ENCODE results near the gene CCDC17.
A peak's percentile ranks its signal among the peaks of the same experiment; 100 is the strongest.

The CCDC17 gene

DNA sequence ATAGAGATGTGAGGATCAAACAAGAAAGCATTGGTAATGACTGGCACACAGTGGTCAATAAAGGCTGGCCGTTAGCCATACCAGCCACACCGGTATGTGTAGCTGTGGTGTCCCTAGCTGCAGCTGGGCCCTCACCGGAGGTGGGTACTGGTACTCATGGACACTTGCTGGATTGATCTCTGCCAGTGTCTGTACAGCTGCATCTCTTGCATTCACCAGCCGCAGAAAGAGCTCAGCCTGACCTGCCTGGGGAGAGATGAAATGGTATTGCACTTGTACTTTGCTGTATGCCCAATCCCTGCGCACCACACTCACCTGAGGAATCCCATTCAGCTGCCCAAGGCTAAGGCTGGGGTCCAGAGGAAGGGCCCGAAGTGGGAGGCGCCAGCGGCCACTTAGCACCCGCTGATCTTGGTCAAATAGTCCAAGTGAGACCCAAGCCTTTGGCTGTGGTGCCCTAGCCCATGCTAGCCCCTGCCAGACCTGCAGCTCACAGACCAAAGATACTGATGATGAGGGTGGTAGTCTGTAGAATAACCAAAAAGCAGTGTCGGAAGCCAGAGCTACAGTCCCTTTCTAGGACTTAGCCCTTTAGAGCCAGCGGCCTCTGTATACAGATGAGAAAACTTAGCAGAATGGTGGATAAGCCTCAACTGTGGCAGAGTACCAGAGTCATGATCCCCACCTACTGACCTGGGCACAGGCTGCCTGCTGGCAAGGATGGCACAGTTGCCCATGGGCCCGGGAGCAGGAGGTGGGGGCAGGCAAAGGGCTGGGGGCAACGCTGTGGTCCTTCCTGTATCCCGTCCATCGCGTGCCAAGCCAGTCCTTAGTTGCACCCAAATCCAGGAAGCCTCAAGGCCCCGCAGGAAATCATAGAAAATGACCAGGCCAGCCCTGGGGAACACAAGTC, 3.0 kb downstream of the CCDC17 start:
- Histone ChIP-seq H3K9me3 (ENCODE audit: severe bottlenecking) (no peaks in the 10 kb centered on the region), H3K4me1 (ENCODE audit: insufficient read depth, poor library complexity, severe bottlenecking) (no peaks in the 10 kb centered on the region), H3K27ac (ENCODE audit: poor library complexity, severe bottlenecking) (no peak overlapping the region), H3K36me3 (ENCODE audit: low read depth) (peaks cover 33% of the 10 kb centered on the region), H3K27me3 (ENCODE audit: insufficient read depth, poor library complexity, severe bottlenecking) (no peaks in the 10 kb centered on the region), H3K4me3 (ENCODE audit: severe bottlenecking) (no peak overlapping the region)
- TF ChIP-seq, protein P1, sequence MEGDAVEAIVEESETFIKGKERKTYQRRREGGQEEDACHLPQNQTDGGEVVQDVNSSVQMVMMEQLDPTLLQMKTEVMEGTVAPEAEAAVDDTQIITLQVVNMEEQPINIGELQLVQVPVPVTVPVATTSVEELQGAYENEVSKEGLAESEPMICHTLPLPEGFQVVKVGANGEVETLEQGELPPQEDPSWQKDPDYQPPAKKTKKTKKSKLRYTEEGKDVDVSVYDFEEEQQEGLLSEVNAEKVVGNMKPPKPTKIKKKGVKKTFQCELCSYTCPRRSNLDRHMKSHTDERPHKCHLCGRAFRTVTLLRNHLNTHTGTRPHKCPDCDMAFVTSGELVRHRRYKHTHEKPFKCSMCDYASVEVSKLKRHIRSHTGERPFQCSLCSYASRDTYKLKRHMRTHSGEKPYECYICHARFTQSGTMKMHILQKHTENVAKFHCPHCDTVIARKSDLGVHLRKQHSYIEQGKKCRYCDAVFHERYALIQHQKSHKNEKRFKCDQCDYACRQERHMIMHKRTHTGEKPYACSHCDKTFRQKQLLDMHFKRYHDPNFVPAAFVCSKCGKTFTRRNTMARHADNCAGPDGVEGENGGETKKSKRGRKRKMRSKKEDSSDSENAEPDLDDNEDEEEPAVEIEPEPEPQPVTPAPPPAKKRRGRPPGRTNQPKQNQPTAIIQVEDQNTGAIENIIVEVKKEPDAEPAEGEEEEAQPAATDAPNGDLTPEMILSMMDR (IDR thresholded peaks at IDR 0.05; ENCODE audit: poor library complexity, severe bottlenecking) = no peak
- DNase-seq (ENCODE audit: low spot score) (no peak), ATAC-seq (ENCODE audit: low read depth) (peak; percentile 11)

DNA sequence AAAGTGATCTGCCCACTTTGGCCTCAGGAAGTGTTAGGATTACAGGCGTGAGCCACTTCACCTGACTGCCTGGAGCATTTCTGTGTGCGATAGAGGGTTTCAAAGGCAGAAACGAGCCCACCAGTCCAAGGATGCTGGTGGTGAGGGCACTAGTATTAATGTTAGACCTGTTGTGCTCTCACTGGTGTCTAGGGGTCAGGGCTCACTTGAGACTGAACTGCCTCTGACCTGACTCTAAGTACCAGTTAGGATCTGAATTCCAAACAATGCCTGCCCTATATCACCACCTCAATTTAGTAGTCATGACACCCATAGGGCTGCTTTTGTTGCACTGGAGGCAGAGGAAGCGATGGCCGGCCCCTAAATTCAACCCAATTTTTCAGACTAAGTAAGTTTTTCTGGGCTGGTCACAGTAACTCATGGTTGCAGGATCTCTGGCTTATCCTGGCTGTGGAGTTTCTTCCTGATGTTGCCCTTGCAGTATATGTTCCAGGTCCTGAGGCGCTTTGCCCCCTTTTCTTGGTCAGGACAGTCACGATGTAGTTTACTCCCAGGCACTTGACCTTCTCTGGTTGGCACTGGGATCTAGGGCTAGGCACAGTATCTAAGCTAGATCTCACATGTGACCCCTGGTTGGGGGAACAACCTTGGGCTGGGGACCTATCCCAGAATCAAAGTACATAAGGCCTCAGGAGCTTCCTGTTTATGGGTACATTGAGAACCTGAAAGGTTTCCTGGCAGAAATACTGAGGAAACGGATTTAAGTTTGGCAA, 4.5 kb downstream of the CCDC17 start:
- no peaks in the 10 kb centered on the region for H3K4me1 ChIP-seq (ENCODE audit: insufficient read depth, poor library complexity, severe bottlenecking)
- ATAC-seq (ENCODE audit: low read depth) (0 out of 3 replicates have a peak, but pooled peaks have one; percentile 3), DNase-seq (ENCODE audit: low spot score) (no peak)
- no peak overlapping the region for H3K27ac ChIP-seq (ENCODE audit: poor library complexity, severe bottlenecking)
- TF ChIP-seq, protein P1 (IDR thresholded peaks at IDR 0.05; ENCODE audit: poor library complexity, severe bottlenecking) = no peak
- H3K4me3 ChIP-seq (ENCODE audit: severe bottlenecking) = no peak overlapping the region
- H3K36me3 ChIP-seq (ENCODE audit: low read depth) = peaks cover 48% of the 10 kb centered on the region
- no peaks in the 10 kb centered on the region for H3K9me3 ChIP-seq (ENCODE audit: severe bottlenecking)
- no peaks in the 10 kb centered on the region for H3K27me3 ChIP-seq (ENCODE audit: insufficient read depth, poor library complexity, severe bottlenecking)

DNA sequence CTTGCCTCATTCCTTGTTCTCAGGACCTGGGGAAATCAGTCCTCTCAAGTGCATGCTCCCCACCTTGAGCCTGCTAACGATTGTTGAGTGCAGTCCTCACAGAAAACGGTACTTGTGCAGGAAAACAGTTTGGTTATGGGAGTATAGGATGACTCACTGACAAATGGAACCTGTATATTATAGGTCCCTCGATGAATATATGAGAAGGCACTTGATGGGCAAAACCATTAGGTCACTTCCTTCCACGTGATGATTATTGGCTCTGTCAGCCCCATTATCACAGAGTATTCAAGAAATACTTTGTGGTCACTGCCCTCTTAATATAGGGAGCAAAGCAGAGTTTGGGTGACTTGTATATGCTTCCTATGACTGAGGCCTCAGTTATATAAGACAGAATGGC, 6.2 kb downstream of the CCDC17 start:
- no peak overlapping the region for H3K27ac ChIP-seq (ENCODE audit: poor library complexity, severe bottlenecking)
- no peaks in the 10 kb centered on the region for H3K27me3 ChIP-seq (ENCODE audit: insufficient read depth, poor library complexity, severe bottlenecking)
- no peaks in the 10 kb centered on the region for H3K9me3 ChIP-seq (ENCODE audit: severe bottlenecking)
- ATAC-seq (ENCODE audit: low read depth) = peak; percentile 8; the same call in 1 of the 3 replicates
- H3K4me3 ChIP-seq (ENCODE audit: severe bottlenecking) = no peak overlapping the region
- no peak for DNase-seq (ENCODE audit: low spot score)
- TF ChIP-seq, protein P1 (IDR thresholded peaks at IDR 0.05; ENCODE audit: poor library complexity, severe bottlenecking) = no peak
- peaks cover 60% of the 10 kb centered on the region for H3K36me3 ChIP-seq (ENCODE audit: low read depth)
- H3K4me1 ChIP-seq (ENCODE audit: insufficient read depth, poor library complexity, severe bottlenecking) = peaks cover 9% of the 10 kb centered on the region

DNA sequence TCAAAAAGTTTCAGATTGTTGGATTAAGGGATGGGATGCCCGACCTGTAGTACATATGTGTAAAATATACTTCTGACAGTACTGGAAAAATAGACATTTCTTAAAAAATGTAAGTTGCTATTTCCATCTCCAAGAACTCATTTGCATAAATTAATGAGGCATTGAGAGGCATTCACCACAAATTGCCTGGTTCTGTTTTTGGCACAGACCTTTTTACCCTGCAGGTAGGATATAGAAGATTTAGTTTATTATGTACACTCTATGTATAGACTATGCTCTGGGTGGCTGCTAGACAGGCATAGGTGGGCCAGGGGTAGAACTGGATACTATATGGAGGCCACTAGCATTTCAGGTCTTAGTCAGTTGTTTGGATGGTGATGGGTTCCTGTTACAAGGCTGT, 8.0 kb downstream of the CCDC17 start:
- Histone ChIP-seq H3K27ac (ENCODE audit: poor library complexity, severe bottlenecking) (no peak overlapping the region), H3K27me3 (ENCODE audit: insufficient read depth, poor library complexity, severe bottlenecking) (no peaks in the 10 kb centered on the region), H3K4me1 (ENCODE audit: insufficient read depth, poor library complexity, severe bottlenecking) (peaks cover 14% of the 10 kb centered on the region), H3K4me3 (ENCODE audit: severe bottlenecking) (no peak overlapping the region), H3K9me3 (ENCODE audit: severe bottlenecking) (no peaks in the 10 kb centered on the region), H3K36me3 (ENCODE audit: low read depth) (peaks cover 69% of the 10 kb centered on the region)
- no peak for DNase-seq (ENCODE audit: low spot score)
- no peak for ATAC-seq (ENCODE audit: low read depth)
- TF ChIP-seq, protein P1 (IDR thresholded peaks at IDR 0.05; ENCODE audit: poor library complexity, severe bottlenecking) = no peak
